HCEC 1CT (cell line): Measurements from ENCODE around the gene SLX9.

Experiments
- DNase-seq: peaks from one replicate; pipeline ENCODE4 v3.0.0-alpha.2; 2017

SLX9 gene

DNA sequence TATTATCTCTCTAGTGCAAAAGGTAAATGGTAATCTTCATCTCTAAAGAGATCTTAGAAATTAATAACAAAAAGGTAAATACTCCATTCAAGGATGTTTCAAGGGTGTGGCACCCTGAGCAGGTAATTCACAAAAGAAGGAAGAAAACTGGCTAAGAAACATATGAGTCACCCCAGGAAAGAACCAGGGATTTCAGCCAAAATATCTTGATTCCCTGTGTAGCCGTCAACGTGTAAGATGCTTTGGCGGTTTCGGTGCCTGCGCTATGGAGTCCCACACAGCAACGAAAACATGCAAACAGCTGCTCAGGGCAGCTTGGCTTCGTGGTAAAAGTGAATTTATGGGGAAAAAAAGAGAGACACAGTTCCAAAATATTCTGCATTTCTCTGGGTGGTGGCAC is 22.9 kb upstream of the SLX9 start:
- no peak for DNase-seq

DNA sequence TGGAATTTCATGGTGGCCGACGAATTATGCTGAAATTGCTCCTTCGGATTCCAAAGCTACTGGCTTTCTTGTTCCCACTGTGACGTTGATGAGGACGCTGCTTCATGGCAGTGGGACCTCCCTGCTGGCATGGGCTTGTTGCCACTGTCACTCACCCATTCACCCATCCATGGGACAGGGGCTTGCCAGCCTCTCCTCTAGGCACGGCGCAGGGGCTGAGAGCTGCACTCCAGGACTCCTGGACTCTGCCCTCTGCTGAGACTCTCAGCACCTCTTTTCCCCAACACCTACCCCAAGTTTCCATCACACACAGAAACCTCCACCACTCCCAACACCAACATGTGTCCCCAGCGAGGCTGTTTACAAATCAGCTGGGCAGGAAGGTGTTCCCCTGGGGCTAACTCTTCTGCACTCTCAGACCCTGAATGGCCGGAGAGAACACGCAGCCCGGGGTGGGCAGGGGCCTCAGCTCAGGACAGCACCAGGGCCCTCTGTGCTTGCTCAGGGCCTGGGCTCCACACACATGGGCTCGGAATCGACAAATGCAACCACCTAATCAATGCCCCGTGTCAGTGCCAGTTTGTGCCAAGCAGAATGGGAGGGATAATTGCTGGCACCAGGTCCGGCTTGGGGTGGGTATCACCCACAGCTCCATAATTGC is 22.3 kb upstream of the SLX9 start:
- DNase-seq = no peak

DNA sequence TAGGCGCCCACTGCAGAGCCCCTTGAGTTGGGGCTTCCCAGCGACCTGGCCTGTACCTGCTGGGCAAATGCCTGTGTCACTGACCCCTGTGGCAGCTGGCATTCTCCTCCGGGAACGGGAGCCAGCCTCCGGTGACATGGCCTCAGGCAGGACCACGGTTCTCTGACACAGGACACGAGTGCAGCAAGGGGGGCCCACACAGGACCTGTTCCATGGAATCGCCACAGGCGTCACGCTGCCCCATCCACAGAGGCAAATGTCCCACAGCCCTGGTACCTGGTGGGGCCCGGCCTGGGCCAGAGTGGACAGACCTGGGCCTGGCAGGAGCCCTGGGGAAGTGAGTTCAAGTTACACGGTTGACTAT is 21.7 kb upstream of the SLX9 start:
- DNase-seq = no peak

DNA sequence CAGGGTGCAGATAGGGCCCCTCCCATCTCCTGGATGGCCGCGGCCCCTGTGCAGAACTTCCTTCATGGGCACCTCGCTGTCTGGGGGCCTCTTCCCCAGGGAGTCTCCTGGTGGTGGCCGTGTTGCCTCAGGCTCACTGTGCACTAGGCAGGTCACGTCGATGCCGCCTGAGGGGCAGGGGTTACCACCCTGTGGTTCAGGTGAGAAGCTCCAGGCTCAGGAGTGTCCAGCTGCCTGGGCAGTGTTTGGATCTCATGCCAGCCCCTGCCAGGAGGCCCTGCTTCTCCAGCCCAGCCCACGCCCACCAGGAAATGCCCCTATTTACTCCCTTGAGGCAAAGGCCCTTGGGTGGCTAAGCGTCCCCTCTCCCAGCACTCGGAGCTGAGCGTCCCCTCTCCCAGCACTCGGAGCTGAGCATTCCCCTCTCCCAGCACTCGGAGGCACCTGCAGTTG is 21.2 kb upstream of the SLX9 start:
- DNase-seq = no peak

DNA sequence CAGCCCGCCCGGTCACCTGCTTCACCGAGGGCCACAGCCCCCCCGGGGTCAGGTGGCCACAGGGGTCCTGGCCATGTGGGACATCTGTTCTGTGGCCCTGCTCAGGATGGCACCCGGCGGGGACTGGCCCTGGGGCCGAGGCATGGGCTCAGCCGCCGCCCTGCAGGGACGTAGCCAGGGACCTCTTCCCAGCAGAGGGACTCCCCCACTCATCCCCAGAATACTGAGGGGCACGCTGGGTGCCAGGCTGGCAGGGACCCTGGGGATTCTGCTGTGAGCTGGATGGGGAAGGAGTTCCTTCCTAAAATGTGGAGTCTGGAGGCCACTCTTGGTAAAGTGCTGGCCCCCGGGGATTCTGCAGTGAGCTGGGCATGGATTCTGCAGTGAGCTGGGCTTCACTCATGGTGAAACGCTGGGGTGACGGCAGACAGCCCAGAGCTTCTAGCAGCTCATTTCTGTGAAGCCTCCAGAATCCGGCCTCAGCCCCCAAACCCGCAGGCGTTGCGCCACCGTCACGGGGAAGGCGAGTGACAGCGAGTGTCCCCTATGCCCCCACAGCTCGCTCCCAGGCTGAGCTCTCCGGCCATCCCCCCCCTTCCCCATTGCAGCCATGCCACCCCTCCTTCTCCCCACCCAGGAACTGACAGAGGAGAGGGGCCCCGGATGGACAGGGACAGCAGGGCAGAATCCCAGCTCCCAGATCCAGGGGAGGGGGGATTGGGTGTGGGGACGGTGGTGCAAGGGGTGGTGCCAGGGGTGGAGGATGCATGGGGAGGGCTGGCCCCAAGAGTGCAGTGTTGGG is 20.5 kb upstream of the SLX9 start:
- DNase-seq = no peak

DNA sequence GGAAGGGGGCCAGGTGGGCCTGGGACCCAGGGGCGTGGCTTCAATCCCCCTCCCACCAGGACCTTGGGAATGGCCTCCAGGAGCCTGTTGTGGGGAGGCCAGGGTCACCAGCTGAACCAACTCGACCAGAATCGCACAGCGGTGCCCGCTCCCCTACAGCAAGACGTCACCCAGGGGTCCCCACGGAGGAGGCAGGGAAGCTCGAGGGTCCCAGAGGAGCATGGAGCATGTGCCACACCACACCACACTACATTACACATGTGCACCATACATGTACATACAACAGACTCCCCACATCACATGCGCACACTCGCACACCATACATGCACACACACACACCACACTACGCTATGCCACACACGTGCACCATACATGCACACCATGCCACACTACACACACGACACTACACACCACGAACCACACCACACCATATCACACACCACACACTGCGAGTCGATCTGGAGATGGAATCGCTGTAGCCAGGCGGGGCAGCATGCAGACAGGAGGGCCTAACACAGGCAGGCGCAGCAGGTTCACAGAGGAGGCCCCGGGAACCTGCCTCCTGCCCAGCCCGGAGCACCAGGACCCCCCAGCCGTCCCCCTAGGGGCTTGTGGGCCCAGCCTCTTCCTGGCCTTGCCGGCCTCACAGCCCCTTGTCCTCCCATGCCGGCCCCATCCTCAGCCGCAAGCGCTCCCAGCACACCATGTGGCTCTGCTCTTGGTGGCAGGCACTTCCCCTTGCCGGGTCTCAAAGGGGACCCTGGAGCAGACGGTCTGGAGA is 19.7 kb upstream of the SLX9 start:
- DNase-seq = no peak

DNA sequence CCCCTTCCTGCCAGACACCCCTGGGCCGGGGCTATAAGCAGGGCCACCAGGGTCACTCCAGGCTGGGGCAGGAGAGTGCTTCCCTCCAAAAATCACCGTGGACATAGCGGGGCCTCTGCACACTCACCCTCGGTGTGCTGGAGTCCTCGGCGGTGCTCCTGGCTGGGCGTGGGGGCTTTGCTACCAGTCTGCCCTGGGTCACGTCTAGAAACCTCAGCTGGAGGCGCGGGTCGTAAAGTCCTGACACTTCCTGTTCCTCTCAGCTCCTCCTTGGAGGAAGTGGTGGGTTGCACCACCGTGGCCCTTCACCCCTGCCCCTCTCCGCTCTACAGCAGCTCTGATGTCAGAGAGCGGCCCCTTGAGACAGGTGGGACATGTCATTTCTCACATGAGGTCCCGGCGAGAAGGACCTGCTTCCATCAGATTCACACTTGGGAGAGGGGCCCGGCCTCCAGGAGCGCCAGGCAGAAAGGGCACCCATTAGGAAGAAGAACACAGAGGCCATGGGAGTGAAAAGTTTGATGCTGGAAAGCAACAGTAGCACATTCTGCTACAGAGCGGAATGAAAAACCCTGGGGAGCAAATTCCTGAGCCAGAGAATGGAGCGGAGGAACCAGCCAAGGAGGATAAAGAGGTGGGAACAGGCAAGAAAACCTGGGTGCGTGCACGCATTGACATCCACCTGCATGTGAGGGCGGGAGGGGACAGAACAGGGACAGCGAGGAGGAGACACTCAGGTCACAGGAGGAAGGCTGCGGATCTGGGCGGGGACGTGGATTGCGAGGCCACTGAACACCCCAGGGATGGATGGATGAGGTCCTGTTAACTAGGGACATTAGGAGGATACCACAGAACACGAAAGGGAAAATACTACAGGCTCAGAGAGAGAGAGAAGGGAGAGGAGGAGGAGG is 18.9 kb upstream of the SLX9 start, which contains the start of gene ITGB2:
Gene ITGB2, minus strand, starts transcription at position 206 of the 911 bp plus-strand sequence. CDS start 10,117 bp downstream, outside the sequence.
- DNase-seq = no peak

DNA sequence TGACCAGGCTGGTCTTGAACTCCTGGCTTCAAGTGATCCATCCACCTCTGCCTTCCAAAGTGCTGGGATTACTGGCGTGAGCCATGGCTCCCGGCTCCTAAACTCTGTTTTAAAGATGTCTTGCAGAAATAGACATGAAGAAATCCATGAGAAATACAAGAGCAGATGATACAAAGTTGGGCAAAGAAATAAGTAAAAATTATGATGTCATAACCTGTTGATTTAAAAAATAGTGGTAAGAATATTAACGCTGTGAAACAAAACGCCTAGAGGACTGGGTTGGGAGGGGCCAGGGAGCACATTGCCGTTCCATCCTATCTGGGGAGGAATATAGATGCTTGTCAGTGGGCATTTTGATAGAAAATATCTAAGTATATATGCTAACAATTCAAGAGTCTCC is 17.9 kb upstream of the SLX9 start:
- DNase-seq = no peak

DNA sequence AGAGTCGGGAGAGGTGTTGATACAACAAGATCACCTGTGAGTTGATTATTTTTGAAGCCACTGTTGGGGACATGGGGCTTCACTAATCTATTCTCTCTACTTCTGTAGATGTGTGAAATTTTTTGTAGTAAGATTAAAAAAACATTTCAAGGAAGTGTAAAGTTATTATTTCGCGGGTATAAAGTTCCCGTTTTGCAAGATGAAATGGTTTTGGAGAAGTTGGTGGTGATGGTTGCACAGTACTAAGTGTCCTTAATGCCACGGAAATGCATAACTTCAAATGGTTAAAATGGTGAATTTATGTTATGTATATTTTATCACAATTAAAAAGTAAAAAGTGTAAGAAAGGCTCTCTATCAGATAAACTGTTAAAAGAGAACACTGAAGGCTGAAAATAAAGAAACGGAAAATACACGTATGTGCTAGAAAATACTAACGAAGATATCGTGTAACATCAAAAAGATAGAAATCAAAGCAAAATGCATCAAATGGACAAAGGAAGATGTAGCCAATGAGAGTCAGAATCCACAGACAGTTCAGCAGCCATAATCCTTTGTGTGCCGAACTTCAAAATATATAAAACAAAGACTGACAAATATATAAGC is 16.2 kb upstream of the SLX9 start:
- DNase-seq = no peak

DNA sequence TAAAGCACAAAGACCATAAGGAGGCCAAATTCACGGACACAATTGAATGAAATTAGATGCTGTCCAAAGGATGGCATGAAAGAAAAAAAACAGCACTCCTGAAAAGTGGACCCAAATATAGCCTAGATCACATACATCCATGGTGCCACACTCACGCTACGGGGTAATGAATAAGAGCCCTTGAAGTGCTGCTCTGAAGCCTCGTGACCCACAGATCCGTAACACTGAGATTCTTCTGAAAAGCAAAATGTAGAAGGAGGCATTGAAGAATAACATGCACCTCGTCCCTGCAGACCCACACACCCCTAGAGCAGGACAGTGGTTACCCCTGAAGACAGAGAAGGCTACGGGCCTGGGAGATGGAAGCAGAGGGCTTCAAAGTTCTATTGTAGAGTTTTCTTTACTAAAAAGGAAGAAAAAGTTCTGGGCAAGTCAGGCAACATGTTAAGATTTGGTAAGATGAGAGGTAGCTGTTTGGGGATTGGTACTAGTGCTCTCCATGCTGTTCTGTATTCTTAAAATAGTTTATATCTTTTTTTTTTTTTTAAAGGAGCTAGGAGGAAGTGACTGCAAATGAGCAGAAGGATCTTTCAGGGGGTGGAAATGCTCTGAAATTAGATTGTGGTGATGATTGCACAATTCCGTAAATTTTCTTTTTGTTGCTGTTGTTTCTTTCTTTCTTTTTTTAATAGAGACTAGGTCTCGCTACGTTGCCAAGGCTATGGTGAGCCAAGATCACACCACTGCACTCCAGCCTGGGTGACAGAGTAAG is 15.0 kb upstream of the SLX9 start:
- DNase-seq = no peak

DNA sequence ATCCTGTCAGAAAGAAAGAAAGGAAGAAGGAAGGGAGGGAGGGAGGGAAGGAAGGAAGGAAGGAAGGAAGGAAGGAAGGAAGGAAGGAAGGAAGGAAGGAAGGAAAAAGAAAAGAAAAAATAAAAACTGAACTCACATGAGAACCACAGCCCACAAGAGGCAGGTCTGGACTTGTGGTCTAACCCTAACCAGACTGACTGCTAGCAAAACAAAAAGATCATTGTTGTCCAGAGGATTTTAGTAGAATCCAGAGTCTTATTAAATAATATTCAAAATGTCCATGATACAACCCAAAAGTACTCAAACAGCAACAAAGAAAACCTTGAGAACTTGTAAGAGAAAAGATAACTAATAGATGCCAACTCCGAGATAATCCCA is 14.5 kb upstream of the SLX9 start:
- DNase-seq = no peak

DNA sequence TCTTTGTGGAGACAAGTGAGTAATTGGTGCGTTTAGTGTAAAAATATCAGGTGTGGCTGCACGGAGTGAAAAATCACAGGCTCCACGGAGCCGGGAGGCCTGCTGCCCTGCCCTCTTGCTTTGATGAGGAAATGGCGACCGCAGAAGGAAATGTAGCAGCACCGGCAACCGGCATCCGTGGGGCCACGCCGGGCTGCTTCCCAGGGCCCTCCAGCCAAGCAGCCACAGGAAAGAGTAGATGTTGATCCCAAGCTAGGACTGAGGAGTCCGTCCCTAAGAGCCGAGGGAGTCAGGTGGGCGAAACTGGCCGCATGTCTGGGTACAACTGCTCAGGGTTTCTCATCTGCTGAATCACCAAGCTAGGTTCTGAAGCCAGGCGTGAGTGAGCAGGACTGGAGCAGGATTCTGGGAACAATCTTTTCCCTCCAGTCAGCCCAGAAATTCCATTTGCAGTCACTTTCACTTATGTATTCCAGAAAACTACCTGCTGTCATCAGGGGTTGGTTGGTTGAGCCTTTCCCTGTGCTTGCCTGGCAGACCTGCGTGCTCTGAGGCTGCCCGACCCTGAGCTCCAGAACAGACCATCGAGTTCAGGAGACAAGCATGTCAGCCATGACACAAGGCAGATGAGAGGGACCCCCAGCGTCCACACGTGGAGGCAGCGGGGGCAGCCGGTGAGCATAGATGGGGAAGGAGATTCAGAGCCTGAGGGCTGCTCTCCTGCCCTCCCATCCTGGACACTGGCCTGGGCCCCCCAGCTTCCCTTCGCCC is 13.3 kb upstream of the SLX9 start:
- DNase-seq = no peak

DNA sequence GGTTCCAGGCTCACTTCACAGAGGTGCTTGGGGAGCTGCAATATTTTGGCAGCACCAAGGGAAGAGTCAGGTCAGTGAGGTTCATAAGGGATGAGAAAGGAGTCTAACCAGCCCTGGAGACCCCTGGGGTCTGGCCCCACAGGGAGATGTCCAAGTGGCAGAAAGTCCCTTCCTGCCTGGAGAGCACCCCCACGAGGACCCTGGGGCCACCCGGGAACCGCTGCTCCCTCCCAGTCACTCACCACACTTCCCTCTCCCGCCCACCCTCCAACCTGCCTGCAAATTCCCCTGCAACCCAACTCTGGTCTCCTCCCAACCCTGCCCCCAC is 12.6 kb upstream of the SLX9 start:
- no peak for DNase-seq

DNA sequence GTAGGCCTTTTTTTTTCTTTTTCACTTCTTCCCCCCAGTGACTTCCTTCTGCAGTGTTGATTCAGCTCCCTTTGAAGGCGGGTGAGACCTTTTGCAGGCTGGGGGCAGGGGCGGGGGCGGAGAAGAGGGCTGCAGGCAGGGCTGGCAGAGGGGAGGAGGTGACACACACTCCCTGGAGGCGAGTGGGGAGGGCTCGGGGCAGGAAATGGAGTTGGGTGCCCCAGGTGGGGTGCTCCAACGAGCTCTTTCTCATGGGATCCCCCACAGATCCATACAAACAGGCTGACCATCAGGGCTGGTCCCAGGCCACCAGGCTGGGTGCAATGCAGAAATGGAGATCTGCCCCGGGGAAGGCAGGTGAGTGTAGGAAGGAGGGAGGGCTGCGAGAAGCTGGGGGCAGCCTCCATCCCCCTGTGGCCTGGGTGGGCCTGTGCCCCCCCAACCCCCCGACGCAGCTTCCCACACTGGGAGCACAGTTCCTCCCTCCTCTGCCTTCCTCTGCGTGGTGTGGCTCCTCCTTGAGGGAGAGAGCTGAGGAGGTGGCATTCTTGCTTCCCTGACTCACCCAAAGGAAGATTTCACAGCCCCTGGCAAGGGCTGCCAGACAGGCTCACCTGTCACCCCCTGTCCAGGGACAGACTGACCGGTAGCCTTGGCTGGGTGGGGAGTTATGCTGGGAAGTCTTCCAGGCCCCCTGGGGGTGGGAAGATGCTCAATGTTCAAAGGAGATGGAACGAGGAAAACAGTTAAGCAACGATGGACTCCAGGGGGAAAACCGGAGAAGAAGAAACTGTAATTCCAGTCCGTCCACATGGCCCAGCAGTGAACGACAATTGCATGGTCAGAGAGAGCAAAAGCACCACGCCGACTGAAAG is 12.0 kb upstream of the SLX9 start:
- DNase-seq = peak; percentile 49

DNA sequence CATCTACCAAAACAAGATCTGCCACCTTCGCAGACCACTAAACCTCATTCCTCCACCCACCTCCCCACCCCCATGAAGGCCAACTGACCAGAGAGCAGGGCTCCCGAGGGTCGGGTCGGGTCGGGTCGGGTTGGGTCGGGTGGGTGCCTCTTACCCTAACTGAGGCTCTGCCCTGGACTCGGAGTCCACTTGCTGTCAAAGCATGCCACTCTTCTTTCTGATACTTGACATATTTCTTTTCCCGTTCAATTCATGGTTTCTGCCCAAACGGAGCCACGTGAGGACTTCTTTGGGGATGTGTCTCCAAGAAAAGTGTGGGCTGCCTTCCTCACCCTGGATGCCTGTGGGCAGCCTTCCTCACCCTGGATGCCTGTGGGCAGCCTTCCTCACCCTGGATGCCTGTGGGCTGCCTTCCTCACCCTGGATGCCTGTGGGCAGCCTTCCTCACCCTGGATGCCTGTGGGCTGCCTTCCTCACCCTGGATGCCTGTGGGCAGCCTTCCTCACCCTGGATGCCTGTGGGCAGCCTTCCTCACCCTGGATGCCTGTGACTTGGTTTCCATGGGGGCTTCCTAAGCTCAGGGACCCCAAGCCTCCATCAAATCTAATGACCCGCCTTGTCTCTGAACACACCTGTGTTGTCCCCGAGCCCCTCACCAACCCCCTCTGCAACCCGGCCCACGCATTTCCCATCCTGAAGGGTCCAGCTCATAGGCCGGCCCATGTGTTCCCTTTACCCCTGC is 11.2 kb upstream of the SLX9 start:
- DNase-seq = peak; percentile 79

DNA sequence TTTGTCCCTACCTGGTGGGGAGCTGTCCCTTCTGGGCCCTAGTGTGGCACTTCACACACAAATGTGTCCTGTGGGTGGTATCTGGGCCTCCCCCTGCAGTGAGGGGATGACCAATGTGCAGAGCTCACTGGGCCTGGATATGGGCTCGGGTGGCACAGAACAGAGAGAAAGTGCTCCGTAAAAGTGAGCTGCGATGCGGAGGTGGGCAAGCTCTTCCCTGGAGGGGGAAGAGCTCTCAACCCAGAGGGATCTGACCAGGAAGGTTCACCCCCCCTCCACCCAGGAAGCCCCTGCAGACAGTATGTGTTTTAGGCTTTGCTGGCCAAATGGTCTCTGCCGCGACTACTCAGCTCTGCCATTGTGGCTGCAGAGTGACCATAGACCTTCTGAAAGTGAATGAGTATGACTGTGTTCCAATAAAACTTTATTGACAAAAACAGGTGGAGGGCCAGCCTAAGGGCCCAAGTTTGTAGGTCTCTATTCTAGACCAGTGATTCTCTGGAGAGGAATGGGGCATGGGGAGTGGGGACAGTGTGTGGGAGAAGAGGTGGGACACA is 10.5 kb upstream of the SLX9 start:
- DNase-seq = no peak

DNA sequence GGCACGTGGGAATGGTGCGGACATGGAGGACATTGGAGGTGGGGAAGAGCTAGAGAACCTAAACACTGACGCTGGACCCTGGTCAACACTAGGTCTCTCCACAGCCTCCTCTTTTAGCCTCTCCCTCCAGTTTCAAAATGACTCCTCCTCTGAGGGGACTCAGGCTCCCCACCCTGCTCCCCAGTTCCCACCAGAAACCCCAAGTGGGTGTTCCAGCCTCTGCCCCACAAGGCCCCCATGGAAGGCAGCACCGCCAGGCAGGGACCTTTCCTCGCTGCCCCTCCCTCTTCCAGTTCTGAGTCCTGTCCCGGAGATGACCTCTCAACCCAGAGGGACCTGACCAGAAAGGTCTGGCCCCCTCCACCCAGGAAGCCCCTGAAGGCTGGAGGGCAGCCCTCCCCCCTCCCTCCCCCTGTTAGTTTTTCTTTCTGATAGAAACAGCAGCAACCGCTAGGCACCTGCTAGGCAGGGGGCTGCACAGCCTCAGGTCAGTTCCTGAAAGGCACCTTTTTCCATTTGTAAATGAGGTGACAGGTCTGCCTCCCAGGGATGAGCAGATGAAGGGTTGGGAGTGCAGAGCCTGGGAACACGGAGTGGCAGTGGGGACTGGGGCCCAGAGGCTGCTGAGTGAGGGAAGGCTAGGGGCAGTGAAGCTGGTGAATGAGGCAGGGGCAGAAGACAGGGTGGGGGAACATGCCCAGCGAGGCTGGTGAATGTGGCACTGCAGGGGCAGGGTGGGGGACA is 9.9 kb upstream of the SLX9 start:
- no peak for DNase-seq

DNA sequence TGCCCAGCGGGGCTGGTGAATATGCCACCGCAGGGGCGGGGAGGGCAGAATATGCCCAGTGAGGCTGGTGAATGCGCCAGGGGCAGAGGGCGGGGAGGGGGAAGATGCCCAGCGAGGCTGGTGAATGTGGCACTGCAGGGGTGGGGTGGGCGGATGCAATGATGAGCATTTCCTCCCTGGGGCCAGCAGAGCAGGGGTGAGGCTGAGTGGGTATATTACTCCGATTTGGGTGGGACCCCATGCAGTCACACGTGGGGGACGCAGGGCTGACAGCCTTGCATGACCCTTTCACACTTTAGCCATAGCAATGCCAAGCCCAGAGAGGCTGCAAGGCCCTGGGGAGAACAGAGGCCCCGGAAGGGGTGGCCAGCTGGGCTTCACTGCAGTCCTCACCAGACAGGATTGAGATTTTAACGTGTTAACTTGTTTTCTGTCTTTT is 9.3 kb upstream of the SLX9 start:
- DNase-seq = no peak
